ENCODE measurements around the gene VIPR1. TPM values are rescaled to one million over a fixed set of nuclear protein-coding genes. Genes with fewer than 3 reads are reported as not detected.
"Not testable (repeated sequence)": the region's sequence is repeated elsewhere in the genome, so short reads cannot be mapped to it uniquely, and the experiment has no call there.

The VIPR1 gene
- total and polyA plus RNA-seq, 2 experiments from 2014 or later, result 0.86 to 1.6 TPM

DNA sequence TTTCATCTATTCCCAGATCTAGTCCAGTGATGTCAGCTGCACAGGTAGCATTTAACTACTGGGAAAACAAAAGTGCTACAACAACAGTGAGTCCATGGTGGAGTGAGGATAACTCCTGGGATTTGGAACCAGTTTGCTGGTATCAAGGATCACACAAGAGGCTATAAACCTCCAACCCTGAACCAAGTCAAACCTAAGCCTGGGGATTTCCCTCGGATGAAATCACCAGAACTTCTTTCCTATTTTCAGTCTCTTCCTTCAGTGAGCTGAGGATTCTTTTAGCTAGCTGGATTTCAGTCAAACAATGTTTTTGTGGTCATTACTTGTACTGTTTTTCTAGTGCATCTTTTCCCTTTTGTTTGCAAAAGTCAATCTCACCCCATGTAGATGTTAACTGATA lies 47.8 kb downstream of the VIPR1 start:
- no peaks in the 10 kb centered on the region for H3K9me3 ChIP-seq (ENCODE audit: low read depth)
- H3K27ac ChIP-seq, result no peak overlapping the region
- H3K4me1 ChIP-seq (ENCODE audit: low read depth), result peaks cover 7% of the 10 kb centered on the region
- TF ChIP-seq, protein P1, sequence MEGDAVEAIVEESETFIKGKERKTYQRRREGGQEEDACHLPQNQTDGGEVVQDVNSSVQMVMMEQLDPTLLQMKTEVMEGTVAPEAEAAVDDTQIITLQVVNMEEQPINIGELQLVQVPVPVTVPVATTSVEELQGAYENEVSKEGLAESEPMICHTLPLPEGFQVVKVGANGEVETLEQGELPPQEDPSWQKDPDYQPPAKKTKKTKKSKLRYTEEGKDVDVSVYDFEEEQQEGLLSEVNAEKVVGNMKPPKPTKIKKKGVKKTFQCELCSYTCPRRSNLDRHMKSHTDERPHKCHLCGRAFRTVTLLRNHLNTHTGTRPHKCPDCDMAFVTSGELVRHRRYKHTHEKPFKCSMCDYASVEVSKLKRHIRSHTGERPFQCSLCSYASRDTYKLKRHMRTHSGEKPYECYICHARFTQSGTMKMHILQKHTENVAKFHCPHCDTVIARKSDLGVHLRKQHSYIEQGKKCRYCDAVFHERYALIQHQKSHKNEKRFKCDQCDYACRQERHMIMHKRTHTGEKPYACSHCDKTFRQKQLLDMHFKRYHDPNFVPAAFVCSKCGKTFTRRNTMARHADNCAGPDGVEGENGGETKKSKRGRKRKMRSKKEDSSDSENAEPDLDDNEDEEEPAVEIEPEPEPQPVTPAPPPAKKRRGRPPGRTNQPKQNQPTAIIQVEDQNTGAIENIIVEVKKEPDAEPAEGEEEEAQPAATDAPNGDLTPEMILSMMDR (IDR thresholded peaks at IDR 0.05; ENCODE audit: low read depth, low read length), result no peak
- H3K4me3 ChIP-seq, result no peak overlapping the region
- H3K27me3 ChIP-seq, result no peaks in the 10 kb centered on the region
- peaks cover 24% of the 10 kb centered on the region for H3K36me3 ChIP-seq
- no peak for DNase-seq (ENCODE audit: low read depth in 1 of 2, low spot score in 1 of 2)

DNA sequence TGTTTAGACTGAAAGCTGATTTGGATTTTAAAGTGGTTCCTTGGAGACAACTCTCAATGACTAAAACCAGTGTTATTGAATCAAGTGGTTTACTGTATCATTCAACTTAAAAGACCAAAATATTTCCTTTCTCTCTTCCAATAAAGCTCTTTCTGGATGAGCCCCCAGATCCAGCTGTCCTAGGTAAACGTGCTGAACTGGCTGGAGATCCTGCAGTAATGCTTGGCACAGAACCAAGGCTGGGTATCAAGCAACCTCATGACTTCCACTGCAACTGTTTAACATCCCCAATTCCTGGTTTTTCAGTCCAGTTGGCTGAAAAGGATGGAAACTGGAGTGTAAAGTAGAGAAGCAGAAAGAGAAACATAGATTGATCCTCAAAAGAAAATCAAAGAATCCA lies 50.4 kb downstream of the VIPR1 start:
- no peaks in the 10 kb centered on the region for H3K4me1 ChIP-seq (ENCODE audit: low read depth)
- peaks cover 41% of the 10 kb centered on the region for H3K36me3 ChIP-seq
- no peak overlapping the region for H3K4me3 ChIP-seq
- DNase-seq (ENCODE audit: low read depth in 1 of 2, low spot score in 1 of 2), result no peak
- no peak overlapping the region for H3K27ac ChIP-seq
- no peaks in the 10 kb centered on the region for H3K9me3 ChIP-seq (ENCODE audit: low read depth)
- TF ChIP-seq, protein P1 (IDR thresholded peaks at IDR 0.05; ENCODE audit: low read depth, low read length), result no peak
- H3K27me3 ChIP-seq, result no peaks in the 10 kb centered on the region

- Histone ChIP-seq H3K9me3 (ENCODE audit: low read depth) (no peaks in the 10 kb centered on the region), H3K4me3 (no peak overlapping the region), H3K36me3 (peaks cover 58% of the 10 kb centered on the region), H3K4me1 (ENCODE audit: low read depth) (no peaks in the 10 kb centered on the region), H3K27ac (no peak overlapping the region), H3K27me3 (no peaks in the 10 kb centered on the region)
- TF ChIP-seq, protein P1 (IDR thresholded peaks at IDR 0.05; ENCODE audit: low read depth, low read length), result no peak
- no peak for DNase-seq (ENCODE audit: low read depth in 1 of 2, low spot score in 1 of 2)
Observed at GRCh38 chr3:42556089-42556632, 53.7 kb downstream of the VIPR1 start.

GRCh38 chr3:42556817-42557216 lies 54.4 kb downstream of the VIPR1 start:
- not testable (repeated sequence) for H3K27me3 ChIP-seq; DNase-seq (ENCODE audit: low read depth in 1 of 2, low spot score in 1 of 2); H3K27ac ChIP-seq; H3K4me3 ChIP-seq; H3K9me3 ChIP-seq (ENCODE audit: low read depth); H3K4me1 ChIP-seq (ENCODE audit: low read depth)
- H3K36me3 ChIP-seq, result peaks cover 54% of the 10 kb centered on the region

DNA sequence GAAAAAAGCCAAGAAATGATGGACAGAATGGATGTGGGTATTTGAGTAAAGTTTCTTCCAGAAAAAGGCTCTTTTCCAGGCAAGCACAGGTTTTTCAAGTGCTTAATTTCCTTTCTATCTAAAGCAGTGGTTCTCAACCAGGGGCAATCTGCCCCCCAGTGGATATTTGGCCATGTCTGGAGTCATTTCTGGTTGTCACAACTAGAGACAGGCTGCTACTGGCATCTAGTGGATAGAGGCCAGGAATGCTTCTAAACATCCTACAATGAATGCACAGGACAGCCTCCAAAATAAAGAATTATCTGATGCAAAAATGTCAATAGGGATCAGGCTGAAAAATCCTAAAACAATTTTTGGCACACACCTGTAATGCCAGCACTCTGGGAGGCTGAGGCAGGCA lies 55.4 kb downstream of the VIPR1 start:
- H3K36me3 ChIP-seq, result peaks cover 46% of the 10 kb centered on the region
- TF ChIP-seq, protein P1 (IDR thresholded peaks at IDR 0.05; ENCODE audit: low read depth, low read length), result no peak

DNA sequence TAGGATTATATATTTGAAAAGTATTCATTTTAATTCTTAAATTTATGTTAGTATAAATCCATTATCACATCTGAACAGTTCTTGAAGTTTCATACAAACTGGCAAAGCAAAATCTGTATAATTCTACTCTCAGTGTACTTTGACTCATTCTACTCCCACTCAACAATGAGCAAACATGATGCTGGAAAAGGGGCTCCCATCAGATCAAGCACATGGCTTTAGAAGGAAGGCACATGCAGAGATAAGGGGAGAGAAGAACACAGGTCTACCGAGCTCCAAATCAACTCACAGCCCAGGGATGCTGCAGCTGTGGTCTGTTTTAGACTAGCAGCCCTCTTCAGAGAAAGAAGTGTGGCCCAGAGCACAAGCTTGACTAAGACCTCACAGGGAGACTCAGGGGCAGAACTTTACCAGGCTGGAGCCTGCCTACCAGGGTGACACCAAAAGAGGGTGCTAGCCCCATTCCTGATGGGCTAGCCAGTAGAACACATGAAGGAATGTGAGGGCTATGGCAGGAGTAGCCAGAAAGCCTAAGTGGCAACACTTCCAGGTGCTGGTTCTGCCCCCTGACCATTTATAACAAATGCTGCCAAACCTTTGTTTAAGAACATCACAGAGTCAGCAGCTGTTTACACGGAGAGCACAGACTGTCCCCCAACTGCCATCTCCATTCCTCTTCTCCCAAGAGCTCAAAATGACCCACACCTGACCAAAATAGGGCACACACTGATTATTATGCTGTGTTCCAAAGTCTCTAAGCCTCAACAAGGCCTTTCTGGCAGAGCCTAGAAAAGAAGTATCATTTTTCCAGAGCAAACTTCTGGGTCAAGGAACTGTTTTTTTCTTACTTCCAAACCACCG lies 59.8 kb downstream of the VIPR1 start:
- H3K36me3 ChIP-seq, result peaks cover 31% of the 10 kb centered on the region

More for the DNA sequence above, 55.4 kb downstream of the VIPR1 start:
- no peak for DNase-seq (ENCODE audit: low read depth in 1 of 2, low spot score in 1 of 2)
- Histone ChIP-seq H3K9me3 (ENCODE audit: low read depth) (no peaks in the 10 kb centered on the region), H3K27me3 (no peaks in the 10 kb centered on the region), H3K4me1 (ENCODE audit: low read depth) (no peaks in the 10 kb centered on the region), H3K4me3 (no peak overlapping the region), H3K27ac (no peak overlapping the region)

More for the DNA sequence above, 59.8 kb downstream of the VIPR1 start:
- no peak for DNase-seq (ENCODE audit: low read depth in 1 of 2, low spot score in 1 of 2)
- Histone ChIP-seq H3K27ac (no peak overlapping the region), H3K27me3 (no peaks in the 10 kb centered on the region), H3K4me3 (no peak overlapping the region), H3K4me1 (ENCODE audit: low read depth) (no peaks in the 10 kb centered on the region), H3K9me3 (ENCODE audit: low read depth) (no peaks in the 10 kb centered on the region)
- TF ChIP-seq, protein P1 (IDR thresholded peaks at IDR 0.05; ENCODE audit: low read depth, low read length), result no peak

Measured in cardiac muscle cell (in vitro differentiated cells and primary cell).